Mammary microvascular endothelial cell (primary cell): Measurements from ENCODE around the gene PAFAH1B1. TPM values are rescaled to one million over a fixed set of nuclear protein-coding genes. Genes with fewer than 3 reads are reported as not detected.

Source experiments
- total RNA-seq: library from RNA; depleted of rRNA; stranded (reverse); fragments of >200 nt; gene quantifications from 2 replicates; pipeline ENCODE4 v1.2.3, GENCODE V29; 2015

PAFAH1B1 gene
- 52.9 and 54.6 TPM in 2 replicates for total RNA-seq

GRCh38 chr17:2592971-2593820 is at the start of gene PAFAH1B1:
Gene PAFAH1B1, plus strand, starts transcription at chr17:2593654. Its CDS starts 44,635 bp downstream, at chr17:2638289.

GRCh38 chr17:2711608-2712299 is 118.3 kb downstream of the PAFAH1B1 start, which contains the start of gene CLUH:
Gene CLUH, minus strand, starts transcription at chr17:2711764. Its CDS starts 103 bp downstream, at chr17:2711661.

Other genes with a start within 250 kb of the PAFAH1B1 start
- 4.0 and 5.5 TPM in 2 replicates for gene MNT, start 192.6 kb upstream of the PAFAH1B1 start, total RNA-seq
- gene METTL16, start 81.8 kb upstream of the PAFAH1B1 start, total RNA-seq: 25.3 and 29.8 TPM in 2 replicates
- gene CLUH, start 118.1 kb downstream of the PAFAH1B1 start, total RNA-seq: 63.2 and 81.1 TPM in 2 replicates
- gene CCDC92B, start 156.0 kb downstream of the PAFAH1B1 start, total RNA-seq: 0.05 TPM in 1 of 2 replicates, not detected in the other
- gene RAP1GAP2, start 202.8 kb downstream of the PAFAH1B1 start, total RNA-seq: 1.8 and 5.9 TPM in 2 replicates